OCI-LY7 (cell line): Measurements from ENCODE around the gene CDC14B.

Experiments
- EZH2phosphoT487 ChIP-seq: fragments of 200-600 bp; sonication (generic); IDR thresholded peaks from 2 replicates; pipeline ENCODE4 v1.6.1; 2018; ENCODE audit warnings: low read depth, borderline replicate concordance, mild to moderate bottlenecking, mixed run types, antibody characterized with exemption, low read length, moderate library complexity, mixed read lengths
- TF ChIP-seq, protein P1 (sequence below): fragments of 200-600 bp; sonication (generic); conservative IDR thresholded peaks from 2 replicates; pipeline ENCODE4 v1.5.1; 2014; ENCODE audit warnings: mild to moderate bottlenecking, antibody characterized with exemption, low read length, moderate library complexity, mixed read lengths

DNA sequence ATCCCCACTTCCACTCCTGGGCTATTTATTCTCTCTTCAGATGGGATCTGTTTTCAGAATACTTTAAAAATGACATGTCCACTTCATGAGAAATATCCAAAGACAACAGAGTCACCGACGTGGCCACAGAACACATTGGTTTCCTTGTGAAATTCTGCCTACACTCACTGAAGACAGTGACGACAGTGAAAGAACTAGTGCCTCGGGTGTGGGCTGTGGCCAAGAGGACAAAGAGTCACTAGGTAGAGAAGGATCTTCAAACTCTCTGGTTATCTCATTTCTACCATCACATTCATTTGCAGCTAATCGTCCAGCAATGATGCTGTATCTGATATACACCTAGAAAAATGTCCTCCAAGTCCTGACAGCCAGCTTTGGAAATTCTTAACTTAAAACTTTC is 110.6 kb downstream of the CDC14B start:
- TF ChIP-seq, protein P1, sequence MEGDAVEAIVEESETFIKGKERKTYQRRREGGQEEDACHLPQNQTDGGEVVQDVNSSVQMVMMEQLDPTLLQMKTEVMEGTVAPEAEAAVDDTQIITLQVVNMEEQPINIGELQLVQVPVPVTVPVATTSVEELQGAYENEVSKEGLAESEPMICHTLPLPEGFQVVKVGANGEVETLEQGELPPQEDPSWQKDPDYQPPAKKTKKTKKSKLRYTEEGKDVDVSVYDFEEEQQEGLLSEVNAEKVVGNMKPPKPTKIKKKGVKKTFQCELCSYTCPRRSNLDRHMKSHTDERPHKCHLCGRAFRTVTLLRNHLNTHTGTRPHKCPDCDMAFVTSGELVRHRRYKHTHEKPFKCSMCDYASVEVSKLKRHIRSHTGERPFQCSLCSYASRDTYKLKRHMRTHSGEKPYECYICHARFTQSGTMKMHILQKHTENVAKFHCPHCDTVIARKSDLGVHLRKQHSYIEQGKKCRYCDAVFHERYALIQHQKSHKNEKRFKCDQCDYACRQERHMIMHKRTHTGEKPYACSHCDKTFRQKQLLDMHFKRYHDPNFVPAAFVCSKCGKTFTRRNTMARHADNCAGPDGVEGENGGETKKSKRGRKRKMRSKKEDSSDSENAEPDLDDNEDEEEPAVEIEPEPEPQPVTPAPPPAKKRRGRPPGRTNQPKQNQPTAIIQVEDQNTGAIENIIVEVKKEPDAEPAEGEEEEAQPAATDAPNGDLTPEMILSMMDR = no peak
- no peak for TF ChIP-seq EZH2phosphoT487
